ENCODE results near the gene FNTB.

DNA sequence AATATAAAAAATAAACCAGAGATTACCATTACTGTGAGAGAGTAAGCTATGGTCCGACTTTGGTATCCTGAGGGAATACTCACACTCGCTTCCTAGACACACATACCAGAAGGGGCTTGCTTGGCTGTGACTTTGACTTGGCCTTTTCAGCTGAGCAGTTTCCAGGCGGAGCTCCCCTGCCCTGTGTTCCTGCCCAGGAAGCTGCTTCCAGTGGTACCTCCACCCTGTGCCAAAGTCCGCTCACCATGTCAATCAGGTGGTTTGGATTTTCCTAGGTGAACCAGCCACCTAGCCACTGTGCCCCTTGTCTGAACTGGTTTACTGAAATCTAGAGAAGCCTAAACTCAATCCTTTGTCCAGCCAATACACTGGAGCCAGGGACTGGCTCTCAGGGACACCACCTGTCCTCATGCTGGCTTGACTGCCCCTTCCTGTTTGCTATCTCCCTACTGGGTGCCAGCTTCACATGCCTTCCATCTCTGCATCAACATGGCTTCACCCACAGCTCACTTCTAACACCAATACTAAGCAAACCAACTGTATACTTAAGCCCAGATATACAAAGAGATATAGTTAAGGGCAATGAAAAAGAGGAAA, 87.0 kb downstream of the FNTB start:
- TF ChIP-seq GATA2 (IDR thresholded peaks at IDR 0.05; ENCODE audit: low read depth, low read length) (no peak), GATA3 (IDR thresholded peaks at IDR 0.05; ENCODE audit: low read depth, low read length) (no peak)
